GM12892 (cell line): ENCODE results near the gene NOTUM. TPM values are rescaled to one million over a fixed set of nuclear protein-coding genes. Genes with fewer than 3 reads are reported as not detected.

ENCODE experiments used
- DNase-seq: peaks from one replicate; pipeline ENCODE4 v3.0.0; 2011; ENCODE audit not compliant: insufficient read length
- FAIRE-seq: peaks from 2 replicates; lab custom pipeline; 2011; peaks lifted over from hg19 to GRCh38; lab: Jason Lieb, UNC
- POLR2A ChIP-seq: IDR thresholded peaks from 2 replicates; pipeline ENCODE4 v1.6.1; 2011; ENCODE audit warnings: low read depth, low read length, control low read depth
- POLR2AphosphoS5 ChIP-seq: IDR thresholded peaks from 2 replicates; pipeline ENCODE4 v1.6.1; 2011; ENCODE audit warnings: low read depth, low read length, control low read depth
- TAF1 ChIP-seq: IDR thresholded peaks from 2 replicates; pipeline ENCODE4 v1.6.1; 2011; ENCODE audit warnings: low read depth, mild to moderate bottlenecking, control low read depth, low read length, borderline replicate concordance
- polyA plus RNA-seq: library from polyadenylated mRNA; unstranded; fragments of >200 nt; gene quantifications from one replicate; pipeline ENCODE4 v1.2.1, GENCODE V29; 2012; ENCODE audit warnings: missing spikeins, inconsistent platforms; ENCODE audit not compliant: missing spikeins

The NOTUM gene
- not detected for polyA plus RNA-seq

- TF ChIP-seq POLR2AphosphoS5 = no peak
- no peak for TF ChIP-seq TAF1
- TF ChIP-seq POLR2A = no peak
- FAIRE-seq (no peak), DNase-seq (no peak)
Measured at GRCh38 chr17:81961087-81961511, at the start of gene NOTUM. TSS of gene NOTUM (minus strand) at chr17:81961187. CDS start at chr17:81960909, 278 bp downstream.

GRCh38 chr17:82009413-82009812 is 48.4 kb upstream of the NOTUM start:
- FAIRE-seq (no peak), DNase-seq (no peak)
- TF ChIP-seq POLR2A (no peak), POLR2AphosphoS5 (no peak), TAF1 (no peak)

GRCh38 chr17:82008941-82009405 is 48.0 kb upstream of the NOTUM start:
- no peak for FAIRE-seq
- DNase-seq = no peak
- TF ChIP-seq POLR2AphosphoS5 (no peak), TAF1 (no peak), POLR2A (no peak)

GRCh38 chr17:82008258-82008940 is 47.4 kb upstream of the NOTUM start:
- DNase-seq (no peak), FAIRE-seq (no peak)
- TF ChIP-seq POLR2A (no peak), POLR2AphosphoS5 (no peak), TAF1 (no peak)

- TF ChIP-seq POLR2AphosphoS5 (no peak), POLR2A (no peak), TAF1 (no peak)
- FAIRE-seq = no peak
- DNase-seq = no peak
Measured at GRCh38 chr17:82007495-82008257, 46.7 kb upstream of the NOTUM start.

GRCh38 chr17:82007228-82007494 is 46.2 kb upstream of the NOTUM start:
- TF ChIP-seq TAF1 (no peak), POLR2AphosphoS5 (no peak), POLR2A (no peak)
- FAIRE-seq = no peak

GRCh38 chr17:82006468-82007227 is 45.7 kb upstream of the NOTUM start:
- TF ChIP-seq POLR2AphosphoS5 (no peak), POLR2A (no peak), TAF1 (no peak)
- DNase-seq (no peak), FAIRE-seq (no peak)

More at GRCh38 chr17:82007228-82007494, 46.2 kb upstream of the NOTUM start:
- no peak for DNase-seq

GRCh38 chr17:82005701-82006348 is 44.8 kb upstream of the NOTUM start:
- no peak for FAIRE-seq

GRCh38 chr17:82004517-82005455 is 43.8 kb upstream of the NOTUM start:
- TF ChIP-seq POLR2A (no peak), TAF1 (no peak), POLR2AphosphoS5 (no peak)
- no peak for DNase-seq
- no peak for FAIRE-seq

More at GRCh38 chr17:82005701-82006348, 44.8 kb upstream of the NOTUM start:
- TF ChIP-seq TAF1 (no peak), POLR2A (no peak), POLR2AphosphoS5 (no peak)
- no peak for DNase-seq
